A549 (cell line): Measurements from ENCODE around the gene BCL2L12.

Experiments
- EP300 ChIP-seq, 2 experiments: fragments of >200 bp; sonication (Bioruptor Twin); formaldehyde crosslinking; IDR thresholded peaks; 2 replicates in 1 of 2; 3 replicates in 1 of 2; pipeline ENCODE4 v1.6.1; 2016 to 2017
- JUN ChIP-seq, 2 experiments: fragments of >200 bp; sonication (Bioruptor Twin); formaldehyde crosslinking; IDR thresholded peaks; 2 replicates in 1 of 2; 3 replicates in 1 of 2; pipeline ENCODE4 v1.6.1; 2016 to 2017
- NPAS2 ChIP-seq: fragments of 250-450 bp; sonication (Bioruptor Pico); IDR thresholded peaks from 2 replicates; pipeline ENCODE4 v1.8.0; 2022; ENCODE audit warnings: mild to moderate bottlenecking, moderate library complexity, borderline replicate concordance
- POLR2A ChIP-seq: IDR thresholded peaks from 2 replicates; pipeline ENCODE4 v1.6.1; 2012; ENCODE audit warnings: mild to moderate bottlenecking, low read length
- RFX5 ChIP-seq: fragments of 450-650 bp; IDR thresholded peaks from 2 replicates; pipeline ENCODE4 v1.7.1; 2014; ENCODE audit warnings: antibody characterized with exemption, mild to moderate bottlenecking, moderate library complexity
- RNF2 ChIP-seq: fragments of 200-600 bp; sonication (generic); IDR thresholded peaks from 2 replicates; pipeline ENCODE4 v1.6.1; 2016; ENCODE audit warnings: low read depth, mild to moderate bottlenecking, antibody characterized with exemption, moderate library complexity, borderline replicate concordance
- TF ChIP-seq, protein P1 (sequence below): IDR thresholded peaks from 2 replicates; pipeline ENCODE4 v1.6.1; 2012
- TF ChIP-seq, protein P2 (sequence below): fragments of >200 bp; sonication (Bioruptor Twin); formaldehyde crosslinking; IDR thresholded peaks from 3 replicates; pipeline ENCODE4 v1.5.1; 2016
- TF ChIP-seq, protein P3 (sequence below): fragments of >200 bp; sonication (Bioruptor Twin); formaldehyde crosslinking; IDR thresholded peaks from 3 replicates; pipeline ENCODE4 v1.6.1; 2016
- TF ChIP-seq, protein P4 (sequence below): fragments of 200-600 bp; sonication (generic); IDR thresholded peaks from 2 replicates; pipeline ENCODE4 v1.6.1; 2016; ENCODE audit warnings: antibody characterized with exemption, mild to moderate bottlenecking, moderate library complexity

DNA sequence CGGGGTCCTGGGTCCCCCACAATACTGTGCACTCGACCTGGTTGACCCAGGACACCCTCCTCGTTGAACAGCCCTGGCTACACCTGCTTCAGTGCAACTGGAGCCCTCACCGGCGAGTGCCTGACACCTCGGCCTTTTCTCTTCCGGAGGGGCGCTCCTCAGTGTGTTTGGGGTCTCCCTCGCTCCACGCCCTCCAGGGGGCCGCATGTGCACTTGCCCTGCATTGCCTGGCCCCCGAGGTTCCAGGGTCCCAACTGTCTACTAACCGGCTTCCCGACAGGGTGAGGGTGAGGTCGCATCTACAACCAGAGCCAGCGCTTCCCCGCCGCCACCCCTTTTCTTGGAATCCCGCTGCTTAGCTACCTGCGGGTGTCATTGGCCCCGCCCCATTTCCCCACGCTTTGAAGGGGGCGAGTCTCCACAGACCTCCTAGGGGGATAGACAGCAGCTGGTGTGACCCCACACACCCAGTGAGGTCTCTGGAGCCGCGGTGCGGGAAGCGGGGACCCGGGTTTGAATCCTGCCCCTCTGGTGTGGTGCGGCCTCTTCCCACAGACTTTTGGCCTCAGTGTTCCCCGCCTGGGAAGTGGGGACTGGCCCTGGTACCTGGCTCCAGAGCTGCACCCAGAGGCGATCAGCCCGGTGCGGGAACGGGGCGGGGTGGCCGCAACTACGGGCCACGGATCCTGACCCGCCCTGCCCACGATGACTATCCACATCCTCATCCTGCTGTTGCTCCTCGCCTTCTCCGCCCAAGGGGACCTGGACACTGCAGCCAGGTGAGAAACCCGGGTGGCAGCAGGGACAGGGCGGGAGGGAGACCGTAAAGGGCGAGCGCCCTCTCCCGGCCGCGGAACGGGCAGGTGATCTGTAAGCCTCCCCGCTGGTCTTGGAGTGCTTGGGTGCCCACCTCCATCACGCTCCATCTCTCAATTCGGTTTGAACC, 23.7 kb downstream of the BCL2L12 start, which contains the start of gene ADM5:
- TF ChIP-seq, protein P1, sequence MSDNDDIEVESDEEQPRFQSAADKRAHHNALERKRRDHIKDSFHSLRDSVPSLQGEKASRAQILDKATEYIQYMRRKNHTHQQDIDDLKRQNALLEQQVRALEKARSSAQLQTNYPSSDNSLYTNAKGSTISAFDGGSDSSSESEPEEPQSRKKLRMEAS = no peak
- TF ChIP-seq POLR2A (no peak), NPAS2 (CRISPR knock-in tag) (no peak), RFX5 (no peak), EP300 (IDR thresholded peaks at IDR 0.05) (no peak), JUN (IDR thresholded peaks at IDR 0.05) (no peak), RNF2 (no peak)
- TF ChIP-seq, protein P2, sequence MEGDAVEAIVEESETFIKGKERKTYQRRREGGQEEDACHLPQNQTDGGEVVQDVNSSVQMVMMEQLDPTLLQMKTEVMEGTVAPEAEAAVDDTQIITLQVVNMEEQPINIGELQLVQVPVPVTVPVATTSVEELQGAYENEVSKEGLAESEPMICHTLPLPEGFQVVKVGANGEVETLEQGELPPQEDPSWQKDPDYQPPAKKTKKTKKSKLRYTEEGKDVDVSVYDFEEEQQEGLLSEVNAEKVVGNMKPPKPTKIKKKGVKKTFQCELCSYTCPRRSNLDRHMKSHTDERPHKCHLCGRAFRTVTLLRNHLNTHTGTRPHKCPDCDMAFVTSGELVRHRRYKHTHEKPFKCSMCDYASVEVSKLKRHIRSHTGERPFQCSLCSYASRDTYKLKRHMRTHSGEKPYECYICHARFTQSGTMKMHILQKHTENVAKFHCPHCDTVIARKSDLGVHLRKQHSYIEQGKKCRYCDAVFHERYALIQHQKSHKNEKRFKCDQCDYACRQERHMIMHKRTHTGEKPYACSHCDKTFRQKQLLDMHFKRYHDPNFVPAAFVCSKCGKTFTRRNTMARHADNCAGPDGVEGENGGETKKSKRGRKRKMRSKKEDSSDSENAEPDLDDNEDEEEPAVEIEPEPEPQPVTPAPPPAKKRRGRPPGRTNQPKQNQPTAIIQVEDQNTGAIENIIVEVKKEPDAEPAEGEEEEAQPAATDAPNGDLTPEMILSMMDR = no peak
- TF ChIP-seq, protein P3, sequence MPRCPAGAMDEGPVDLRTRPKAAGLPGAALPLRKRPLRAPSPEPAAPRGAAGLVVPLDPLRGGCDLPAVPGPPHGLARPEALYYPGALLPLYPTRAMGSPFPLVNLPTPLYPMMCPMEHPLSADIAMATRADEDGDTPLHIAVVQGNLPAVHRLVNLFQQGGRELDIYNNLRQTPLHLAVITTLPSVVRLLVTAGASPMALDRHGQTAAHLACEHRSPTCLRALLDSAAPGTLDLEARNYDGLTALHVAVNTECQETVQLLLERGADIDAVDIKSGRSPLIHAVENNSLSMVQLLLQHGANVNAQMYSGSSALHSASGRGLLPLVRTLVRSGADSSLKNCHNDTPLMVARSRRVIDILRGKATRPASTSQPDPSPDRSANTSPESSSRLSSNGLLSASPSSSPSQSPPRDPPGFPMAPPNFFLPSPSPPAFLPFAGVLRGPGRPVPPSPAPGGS = no peak
- TF ChIP-seq, protein P4, sequence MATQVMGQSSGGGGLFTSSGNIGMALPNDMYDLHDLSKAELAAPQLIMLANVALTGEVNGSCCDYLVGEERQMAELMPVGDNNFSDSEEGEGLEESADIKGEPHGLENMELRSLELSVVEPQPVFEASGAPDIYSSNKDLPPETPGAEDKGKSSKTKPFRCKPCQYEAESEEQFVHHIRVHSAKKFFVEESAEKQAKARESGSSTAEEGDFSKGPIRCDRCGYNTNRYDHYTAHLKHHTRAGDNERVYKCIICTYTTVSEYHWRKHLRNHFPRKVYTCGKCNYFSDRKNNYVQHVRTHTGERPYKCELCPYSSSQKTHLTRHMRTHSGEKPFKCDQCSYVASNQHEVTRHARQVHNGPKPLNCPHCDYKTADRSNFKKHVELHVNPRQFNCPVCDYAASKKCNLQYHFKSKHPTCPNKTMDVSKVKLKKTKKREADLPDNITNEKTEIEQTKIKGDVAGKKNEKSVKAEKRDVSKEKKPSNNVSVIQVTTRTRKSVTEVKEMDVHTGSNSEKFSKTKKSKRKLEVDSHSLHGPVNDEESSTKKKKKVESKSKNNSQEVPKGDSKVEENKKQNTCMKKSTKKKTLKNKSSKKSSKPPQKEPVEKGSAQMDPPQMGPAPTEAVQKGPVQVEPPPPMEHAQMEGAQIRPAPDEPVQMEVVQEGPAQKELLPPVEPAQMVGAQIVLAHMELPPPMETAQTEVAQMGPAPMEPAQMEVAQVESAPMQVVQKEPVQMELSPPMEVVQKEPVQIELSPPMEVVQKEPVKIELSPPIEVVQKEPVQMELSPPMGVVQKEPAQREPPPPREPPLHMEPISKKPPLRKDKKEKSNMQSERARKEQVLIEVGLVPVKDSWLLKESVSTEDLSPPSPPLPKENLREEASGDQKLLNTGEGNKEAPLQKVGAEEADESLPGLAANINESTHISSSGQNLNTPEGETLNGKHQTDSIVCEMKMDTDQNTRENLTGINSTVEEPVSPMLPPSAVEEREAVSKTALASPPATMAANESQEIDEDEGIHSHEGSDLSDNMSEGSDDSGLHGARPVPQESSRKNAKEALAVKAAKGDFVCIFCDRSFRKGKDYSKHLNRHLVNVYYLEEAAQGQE = no peak
